Measurements from ENCODE around the gene TCF7L1. TPM values are rescaled to one million over a fixed set of nuclear protein-coding genes. Genes with fewer than 3 reads are reported as not detected.
A peak's percentile ranks its signal among the peaks of the same experiment; 100 is the strongest.
"Not testable (repeated sequence)": the region's sequence is repeated elsewhere in the genome, so short reads cannot be mapped to it uniquely, and the experiment has no call there.

TCF7L1 gene
- total RNA-seq, 4 donors from 2014 or later, result 0.55 to 3.0 (median 1.8) TPM

GRCh38 chr2:85310330-85310729 is 177.1 kb downstream of the TCF7L1 start:
- Histone ChIP-seq H3K4me3 (no peak overlapping the region), H3K9me3 (no peaks in the 10 kb centered on the region), H3K4me1 (peaks cover 8% of the 10 kb centered on the region), H3K36me3 (peaks cover 26% of the 10 kb centered on the region), H3K27ac (no peak overlapping the region), H3K27me3 (no peaks in the 10 kb centered on the region)
- no peak for DNase-seq (ENCODE audit: low spot score in 2 of 2)
- TF ChIP-seq POLR2AphosphoS5 (IDR thresholded peaks at IDR 0.05) (no peak), EP300 (IDR thresholded peaks at IDR 0.05) (no peak), POLR2A (IDR thresholded peaks at IDR 0.05) (no peak)
- TF ChIP-seq, protein P1, sequence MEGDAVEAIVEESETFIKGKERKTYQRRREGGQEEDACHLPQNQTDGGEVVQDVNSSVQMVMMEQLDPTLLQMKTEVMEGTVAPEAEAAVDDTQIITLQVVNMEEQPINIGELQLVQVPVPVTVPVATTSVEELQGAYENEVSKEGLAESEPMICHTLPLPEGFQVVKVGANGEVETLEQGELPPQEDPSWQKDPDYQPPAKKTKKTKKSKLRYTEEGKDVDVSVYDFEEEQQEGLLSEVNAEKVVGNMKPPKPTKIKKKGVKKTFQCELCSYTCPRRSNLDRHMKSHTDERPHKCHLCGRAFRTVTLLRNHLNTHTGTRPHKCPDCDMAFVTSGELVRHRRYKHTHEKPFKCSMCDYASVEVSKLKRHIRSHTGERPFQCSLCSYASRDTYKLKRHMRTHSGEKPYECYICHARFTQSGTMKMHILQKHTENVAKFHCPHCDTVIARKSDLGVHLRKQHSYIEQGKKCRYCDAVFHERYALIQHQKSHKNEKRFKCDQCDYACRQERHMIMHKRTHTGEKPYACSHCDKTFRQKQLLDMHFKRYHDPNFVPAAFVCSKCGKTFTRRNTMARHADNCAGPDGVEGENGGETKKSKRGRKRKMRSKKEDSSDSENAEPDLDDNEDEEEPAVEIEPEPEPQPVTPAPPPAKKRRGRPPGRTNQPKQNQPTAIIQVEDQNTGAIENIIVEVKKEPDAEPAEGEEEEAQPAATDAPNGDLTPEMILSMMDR (IDR thresholded peaks at IDR 0.05), result no peak
- WGBS, result 82% methylated on average over 3 of the region's 3 CpGs

DNA sequence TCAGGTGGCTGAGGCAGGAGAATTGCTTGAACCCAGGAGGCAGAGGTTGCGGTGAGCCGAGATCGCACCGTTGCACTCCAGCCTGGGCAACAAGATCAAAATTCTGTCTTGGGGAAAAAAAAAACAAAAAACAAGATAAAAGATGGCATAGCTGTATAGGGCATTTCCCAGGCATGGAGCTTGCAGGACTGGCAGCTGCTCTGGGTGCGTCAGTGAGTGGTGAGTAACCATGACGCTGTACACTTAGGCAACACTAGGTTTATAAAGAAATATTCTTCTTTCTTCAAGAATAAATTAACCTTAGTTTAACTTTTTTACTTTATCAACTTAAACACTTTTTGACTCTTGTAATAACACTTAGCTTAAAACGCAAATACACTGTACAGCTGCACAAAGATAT is 179.2 kb downstream of the TCF7L1 start:
- peaks cover 24% of the 10 kb centered on the region for H3K36me3 ChIP-seq
- H3K4me1 ChIP-seq, result peaks cover 8% of the 10 kb centered on the region
- no peaks in the 10 kb centered on the region for H3K27me3 ChIP-seq
- 71% methylated on average over 7 of the region's 7 CpGs for WGBS
- DNase-seq (ENCODE audit: low spot score in 2 of 2), result no peak
- TF ChIP-seq POLR2A (IDR thresholded peaks at IDR 0.05) (no peak), EP300 (IDR thresholded peaks at IDR 0.05) (no peak), POLR2AphosphoS5 (IDR thresholded peaks at IDR 0.05) (no peak)
- TF ChIP-seq, protein P1 (IDR thresholded peaks at IDR 0.05), result no peak
- H3K4me3 ChIP-seq, result no peak overlapping the region
- H3K27ac ChIP-seq, result no peak overlapping the region
- H3K9me3 ChIP-seq, result no peaks in the 10 kb centered on the region

- Histone ChIP-seq H3K36me3 (peaks cover 44% of the 10 kb centered on the region), H3K27me3 (no peaks in the 10 kb centered on the region), H3K4me1 (peaks cover 15% of the 10 kb centered on the region), H3K9me3 (no peaks in the 10 kb centered on the region), H3K4me3 (no peak overlapping the region), H3K27ac (no peak overlapping the region)
- no peak for DNase-seq (ENCODE audit: low spot score in 2 of 2)
- no peak for TF ChIP-seq POLR2A (IDR thresholded peaks at IDR 0.05)
- TF ChIP-seq, protein P1 (IDR thresholded peaks at IDR 0.05), result no peak
- TF ChIP-seq POLR2AphosphoS5 (IDR thresholded peaks at IDR 0.05), result no peak
- no peak for TF ChIP-seq EP300 (IDR thresholded peaks at IDR 0.05)
- 94% methylated on average over 10 of the region's 10 CpGs for WGBS
Measured at GRCh38 chr2:85314884-85315242, 181.7 kb downstream of the TCF7L1 start.

GRCh38 chr2:85315921-85316320 is 182.7 kb downstream of the TCF7L1 start:
- Histone ChIP-seq H3K4me1 (peaks cover 15% of the 10 kb centered on the region), H3K36me3 (peaks cover 55% of the 10 kb centered on the region)
- no CpG with 5 or more reads among the region's 5 CpGs for WGBS
- H3K27ac ChIP-seq; H3K4me3 ChIP-seq; DNase-seq (ENCODE audit: low spot score in 2 of 2); H3K9me3 ChIP-seq; H3K27me3 ChIP-seq: not testable (repeated sequence)

GRCh38 chr2:85318222-85319074 is 185.3 kb downstream of the TCF7L1 start:
- H3K27me3 ChIP-seq, result no peaks in the 10 kb centered on the region
- 39% methylated on average over 11 of the region's 11 CpGs for WGBS
- no peak overlapping the region for H3K4me3 ChIP-seq
- peaks cover 80% of the 10 kb centered on the region for H3K36me3 ChIP-seq
- TF ChIP-seq, protein P1 (IDR thresholded peaks at IDR 0.05), result no peak
- TF ChIP-seq EP300 (IDR thresholded peaks at IDR 0.05) (no peak), POLR2AphosphoS5 (IDR thresholded peaks at IDR 0.05) (no peak), POLR2A (IDR thresholded peaks at IDR 0.05) (no peak)
- H3K9me3 ChIP-seq, result no peaks in the 10 kb centered on the region
- peak in 1 of 2 donors; percentile 43 for DNase-seq (ENCODE audit: low spot score in 2 of 2)
- H3K27ac ChIP-seq, result no peak overlapping the region
- peaks cover 36% of the 10 kb centered on the region for H3K4me1 ChIP-seq

All from suprapubic skin (tissue), 4 donors.